Medulla oblongata (tissue), 1 donor: ENCODE measurements around the gene IDH3A.

Experiments used
- DNase-seq: peaks from one replicate; pipeline ENCODE4 v3.0.0-alpha.2; 2015; ENCODE audit errors: extremely low spot score

Gene IDH3A

DNA sequence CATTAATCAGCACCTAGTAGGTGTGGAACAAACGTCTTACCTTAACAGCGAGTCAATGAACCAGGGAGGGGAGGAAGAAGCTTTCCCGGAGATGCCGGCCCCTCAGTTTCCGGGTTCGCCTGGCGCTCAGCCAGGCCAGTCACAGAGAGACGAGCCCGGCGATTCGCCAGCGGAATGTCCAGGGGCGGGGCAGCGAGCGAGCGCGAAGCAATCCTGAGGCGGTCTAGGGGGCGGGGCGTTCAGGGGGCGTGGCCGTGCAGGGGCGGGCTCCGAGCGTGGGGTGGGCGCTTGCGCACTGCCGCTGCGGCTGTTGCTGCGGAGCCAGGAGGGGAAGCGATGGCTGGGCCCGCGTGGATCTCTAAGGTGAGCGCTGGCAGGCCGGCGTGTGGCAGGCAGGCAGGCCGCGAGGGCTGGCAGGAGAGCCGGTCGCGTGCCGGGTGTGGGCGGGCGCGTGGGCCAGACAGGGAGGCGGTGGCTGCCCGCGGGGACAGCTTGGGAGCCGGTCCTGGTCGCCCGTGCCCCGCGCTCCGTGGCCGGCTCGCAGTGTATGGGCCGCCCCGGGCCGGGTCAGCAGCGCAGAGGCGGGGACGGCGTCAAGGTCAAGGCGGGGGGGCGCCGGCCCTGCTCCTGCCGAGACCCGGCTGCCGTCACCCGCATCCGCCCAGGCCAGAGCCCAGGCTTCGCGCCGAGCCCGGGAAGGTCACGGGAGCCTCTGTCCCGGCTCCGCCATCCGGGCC lies at the start of gene IDH3A:
IDH3A (plus strand) TSS at position 295 of the 737 bp plus-strand sequence; CDS start at position 337, 42 bp downstream.
- peak; percentile 98 for DNase-seq

DNA sequence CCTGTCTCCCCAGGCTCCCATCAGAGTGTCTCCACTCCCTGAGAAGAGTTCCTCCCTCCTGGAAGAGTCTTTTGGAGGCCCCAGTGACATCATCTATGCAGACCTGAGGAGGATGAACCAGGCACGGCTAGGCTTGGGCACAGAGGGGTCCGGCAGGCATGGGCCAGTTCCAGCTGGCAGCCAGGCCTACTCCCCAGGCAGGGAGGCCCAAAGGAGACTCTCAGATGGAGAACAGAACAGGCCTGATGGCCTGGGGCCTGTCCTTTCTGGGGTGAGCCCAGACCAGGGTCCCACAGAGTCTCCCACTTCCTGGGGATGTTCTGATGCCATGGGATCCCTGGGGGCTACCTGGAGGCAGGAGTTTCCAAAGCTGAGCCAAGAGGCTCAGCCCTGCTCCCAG lies 48.3 kb upstream of the IDH3A start:
- no peak for DNase-seq

DNA sequence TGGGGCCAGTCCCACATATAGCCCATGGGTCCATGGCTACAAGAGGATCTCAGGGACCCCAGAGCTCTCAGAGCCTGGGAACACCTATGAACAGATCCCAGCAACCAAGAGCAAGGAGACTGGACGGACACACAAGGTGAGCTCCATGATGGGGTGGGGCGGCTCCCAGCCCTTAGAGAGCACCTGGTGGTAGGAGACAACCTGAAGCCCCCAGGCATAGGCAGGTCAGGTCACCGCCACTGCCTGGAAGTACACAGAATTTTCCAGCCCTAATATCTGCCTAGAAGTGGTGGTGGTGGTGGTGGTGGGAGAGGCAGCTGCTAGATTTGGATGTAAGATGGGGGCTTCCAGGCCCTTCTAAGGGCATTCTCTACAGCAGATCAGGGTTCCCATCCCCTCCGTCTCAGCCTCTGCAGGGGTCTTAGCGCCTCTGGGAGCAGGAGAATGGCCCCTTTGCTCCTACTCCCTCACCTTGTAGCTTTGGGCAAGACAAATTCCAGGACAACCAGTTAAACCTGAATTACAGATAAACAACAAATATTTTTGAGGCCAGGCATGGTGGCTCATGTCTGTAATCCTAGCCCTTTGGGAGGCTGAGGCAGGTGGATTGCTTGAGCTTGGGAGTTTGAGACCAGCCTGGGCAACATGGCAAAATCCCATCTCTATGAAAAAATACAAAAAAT lies 47.6 kb upstream of the IDH3A start:
- no peak for DNase-seq

DNA sequence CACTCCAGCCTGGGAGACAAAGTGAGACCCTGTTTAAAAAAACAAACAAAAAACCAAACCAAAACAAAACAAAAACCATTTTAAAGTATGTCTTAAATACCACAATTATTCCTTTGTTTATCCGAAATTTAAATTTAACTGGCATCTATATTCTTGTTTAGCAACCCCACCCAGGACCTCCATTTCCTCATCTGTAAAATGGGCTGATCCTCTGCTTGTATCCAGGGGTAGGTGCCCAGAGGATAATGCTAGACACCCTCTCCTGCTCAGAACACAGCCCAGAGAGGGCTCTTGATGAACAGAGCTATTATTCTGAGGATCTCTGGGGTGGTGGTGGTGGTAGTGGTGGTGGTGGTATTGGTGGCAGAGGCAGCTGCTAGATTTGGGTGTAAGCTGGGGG lies 47.0 kb upstream of the IDH3A start:
- no peak for DNase-seq

DNA sequence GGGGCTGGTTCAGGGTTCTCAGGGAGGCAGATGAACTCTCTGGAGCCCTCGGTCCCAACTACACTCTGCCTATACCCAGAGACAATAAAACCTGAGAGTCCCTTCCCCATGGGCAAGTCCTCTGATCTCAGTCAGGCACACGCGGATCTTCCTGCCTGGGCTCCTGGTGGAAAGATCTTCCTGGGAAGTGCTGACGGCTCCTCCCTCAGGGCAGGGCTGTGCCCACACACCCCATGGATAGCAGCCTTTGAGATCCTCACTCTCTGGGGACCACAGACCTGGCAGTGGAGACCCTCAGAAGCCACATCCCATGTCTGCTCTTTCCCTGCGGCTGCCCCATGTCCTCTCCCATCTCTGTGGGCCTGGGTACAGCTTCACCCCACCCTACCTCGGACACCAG lies 46.4 kb upstream of the IDH3A start:
- no peak for DNase-seq

DNA sequence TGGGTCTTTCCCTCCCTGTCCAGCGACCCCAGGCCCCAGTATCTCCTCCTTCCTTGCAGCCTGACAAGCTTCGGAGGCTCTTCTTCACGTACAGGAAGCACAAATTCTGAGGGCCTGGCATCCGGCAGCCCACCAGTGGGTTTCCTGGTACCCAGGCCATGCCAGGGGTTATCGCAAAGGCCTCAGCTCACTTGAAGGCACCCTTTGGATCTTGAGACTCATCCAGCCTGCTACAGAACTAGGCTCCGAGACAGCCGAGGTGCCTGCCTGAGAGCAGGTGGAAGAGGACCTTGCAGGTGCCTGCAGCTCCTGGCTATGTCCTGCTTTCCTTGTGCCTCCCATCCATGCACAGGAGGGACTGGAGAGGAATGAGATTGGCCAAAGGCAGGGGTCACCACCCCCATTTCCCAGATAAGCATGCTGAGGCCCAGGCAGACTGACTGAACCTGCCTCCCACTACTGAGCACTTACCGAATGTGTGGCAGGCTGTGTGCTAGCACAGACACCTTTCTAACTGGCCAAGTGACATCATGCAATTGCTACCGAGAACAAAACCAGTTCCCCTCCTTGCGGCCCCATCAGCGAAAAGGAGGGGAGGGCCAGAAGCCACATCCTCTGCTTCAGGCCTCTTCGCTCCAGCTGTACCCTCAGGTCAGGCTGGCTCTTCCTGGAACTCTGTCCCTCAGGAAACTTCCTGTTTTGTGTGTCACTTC lies 45.6 kb upstream of the IDH3A start:
- no peak for DNase-seq

DNA sequence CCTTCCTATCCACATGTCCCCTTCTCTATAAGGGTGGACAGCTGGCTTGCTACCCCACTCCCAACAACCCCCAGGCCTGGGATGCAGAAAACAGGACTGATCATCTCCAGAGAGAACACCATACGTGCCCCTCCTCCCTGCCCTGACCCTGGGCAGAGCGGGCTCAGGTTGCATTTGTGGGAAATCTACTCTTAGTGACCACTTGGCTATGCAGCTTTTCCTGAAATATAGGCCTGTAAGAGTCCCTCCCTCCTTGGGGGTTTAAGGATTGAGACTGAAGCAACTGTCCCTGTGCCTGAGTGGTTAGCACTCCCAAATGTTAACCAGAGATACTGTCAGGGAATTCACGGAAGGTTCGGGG lies 45.1 kb upstream of the IDH3A start:
- no peak for DNase-seq

DNA sequence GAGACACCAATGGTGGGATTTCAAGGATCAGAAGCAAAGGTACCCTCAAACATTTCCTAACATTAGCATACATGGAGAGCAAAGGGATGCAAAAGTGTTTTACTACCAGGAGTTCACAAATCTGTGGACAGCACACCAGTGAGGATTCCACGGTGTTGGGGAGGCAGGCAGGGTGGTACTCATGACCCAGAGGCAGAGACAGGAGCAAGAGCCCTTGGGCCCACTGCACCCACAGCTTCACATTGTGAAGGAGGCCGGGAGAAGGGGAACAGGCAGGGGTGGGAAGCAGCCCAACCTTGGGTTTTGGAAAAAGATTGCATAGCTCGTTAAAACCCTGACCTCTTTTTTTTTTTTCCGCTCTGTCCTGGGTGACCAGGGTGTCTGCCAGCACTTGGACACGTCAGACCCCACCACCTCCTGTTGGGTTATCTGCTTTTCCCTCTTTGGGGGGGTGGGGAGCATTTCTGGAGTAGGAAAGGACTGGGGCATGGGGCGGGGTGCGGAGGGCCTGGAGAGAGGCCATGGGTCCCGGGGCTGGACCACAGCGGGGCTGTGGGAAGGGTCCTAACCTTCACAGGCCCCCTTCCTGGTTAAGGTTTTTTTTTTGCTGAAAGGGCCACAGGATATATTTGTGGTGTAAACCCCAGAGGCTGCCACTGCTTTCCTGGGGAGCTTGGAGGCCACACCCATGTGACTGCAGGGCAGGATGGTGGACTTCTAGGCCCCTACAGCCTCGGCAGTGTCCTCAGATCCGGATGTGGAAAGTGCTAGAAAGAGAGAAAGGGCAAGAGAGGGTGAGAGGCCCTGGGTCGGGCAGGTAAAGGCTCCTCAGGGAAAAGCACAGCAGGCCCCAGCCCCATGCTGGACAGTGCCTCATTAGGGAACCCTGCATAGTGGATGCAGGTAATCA lies 44.3 kb upstream of the IDH3A start:
- no peak for DNase-seq

DNA sequence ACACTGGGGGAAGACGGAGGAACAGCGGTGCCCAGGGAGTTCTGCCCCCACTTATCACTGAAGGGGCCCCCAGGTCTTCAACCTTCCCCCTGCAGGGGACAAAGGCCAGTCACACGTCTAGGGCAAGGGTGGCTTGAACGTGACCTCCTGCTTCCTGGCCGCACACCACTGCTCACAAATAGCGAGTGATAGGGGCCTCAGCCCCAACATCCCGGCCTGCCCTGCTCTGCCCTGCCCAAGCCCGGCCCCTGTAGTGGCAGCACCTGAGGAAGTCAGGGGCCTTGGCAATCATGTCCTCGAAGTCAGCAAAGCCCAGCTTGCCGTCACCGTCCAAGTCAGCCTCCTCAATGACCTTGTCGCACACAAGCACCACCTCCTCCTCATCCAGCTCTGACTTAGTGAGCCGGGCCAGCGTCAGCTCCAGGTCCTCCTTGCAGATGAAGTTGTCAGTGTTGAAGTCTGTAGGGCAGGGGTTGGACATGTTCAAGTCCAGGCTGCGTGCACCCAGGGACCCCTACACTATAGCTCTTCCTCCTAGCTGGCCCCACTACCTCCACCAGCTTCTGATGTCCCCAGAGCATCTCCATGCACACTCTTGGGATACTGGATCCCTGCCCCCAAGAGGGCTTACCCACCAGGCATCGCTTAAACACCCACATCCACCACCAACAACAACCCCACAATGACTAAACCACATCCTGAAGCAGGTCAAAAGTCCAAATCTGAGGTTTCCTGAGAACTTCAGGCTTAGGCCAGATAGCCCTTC lies 43.5 kb upstream of the IDH3A start:
- no peak for DNase-seq

DNA sequence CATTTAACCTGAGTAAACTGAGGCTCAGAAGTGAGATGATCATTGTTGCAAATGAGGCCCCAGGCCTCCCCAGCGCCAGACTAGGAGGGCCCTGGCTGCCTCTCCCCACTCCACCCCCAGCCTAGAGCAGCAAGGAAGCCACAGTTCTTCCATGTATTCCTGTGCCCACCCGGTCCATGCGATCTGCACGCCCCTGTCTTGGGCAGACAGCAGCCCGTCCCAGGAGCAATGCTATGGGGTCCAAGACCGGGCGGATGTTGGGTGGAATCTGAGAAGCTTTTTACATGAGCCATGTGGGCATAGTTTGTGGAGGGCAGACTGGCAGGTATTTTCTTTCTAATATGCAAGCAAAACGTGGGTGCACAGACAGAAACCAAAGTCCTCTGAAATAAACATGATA lies 41.7 kb upstream of the IDH3A start:
- no peak for DNase-seq

DNA sequence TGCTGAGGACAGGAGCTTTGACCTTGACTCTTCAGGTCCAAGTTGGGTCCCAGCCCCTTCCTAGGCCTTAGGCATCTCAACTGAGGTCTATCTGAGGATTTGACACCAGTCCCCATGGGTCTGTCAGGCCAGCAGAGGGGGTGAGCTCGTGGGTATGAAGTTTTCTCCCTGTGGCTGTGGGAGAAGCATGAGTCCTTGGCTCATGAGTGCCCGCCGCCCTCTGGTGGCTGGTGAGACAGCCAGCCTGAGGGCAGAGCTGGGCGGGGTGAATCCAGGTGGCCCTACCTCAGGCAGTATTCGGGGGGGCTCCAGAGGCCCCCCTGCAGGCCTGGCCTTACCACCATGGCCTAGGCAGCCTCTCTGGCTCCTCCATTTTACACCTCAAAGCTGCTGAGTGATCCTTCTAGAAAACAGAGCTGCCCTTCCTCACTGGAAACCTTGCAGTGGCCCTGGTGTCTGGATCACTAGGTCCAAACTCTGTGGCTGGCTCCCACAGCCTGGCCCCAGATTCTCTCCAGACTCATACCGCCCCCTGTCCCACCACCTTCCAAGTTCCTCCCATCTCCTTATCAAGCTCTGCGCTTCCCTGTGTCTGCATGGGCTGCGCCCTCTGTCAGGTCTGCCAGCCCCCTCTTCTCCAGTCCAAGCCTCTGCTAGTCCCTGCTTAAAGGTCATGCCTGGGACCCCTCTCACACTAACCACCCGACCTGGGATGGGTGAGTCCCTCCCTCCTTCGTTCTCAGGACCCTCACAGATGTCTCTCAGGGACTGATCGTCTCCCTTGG lies 40.7 kb upstream of the IDH3A start:
- peak; percentile 91 for DNase-seq

DNA sequence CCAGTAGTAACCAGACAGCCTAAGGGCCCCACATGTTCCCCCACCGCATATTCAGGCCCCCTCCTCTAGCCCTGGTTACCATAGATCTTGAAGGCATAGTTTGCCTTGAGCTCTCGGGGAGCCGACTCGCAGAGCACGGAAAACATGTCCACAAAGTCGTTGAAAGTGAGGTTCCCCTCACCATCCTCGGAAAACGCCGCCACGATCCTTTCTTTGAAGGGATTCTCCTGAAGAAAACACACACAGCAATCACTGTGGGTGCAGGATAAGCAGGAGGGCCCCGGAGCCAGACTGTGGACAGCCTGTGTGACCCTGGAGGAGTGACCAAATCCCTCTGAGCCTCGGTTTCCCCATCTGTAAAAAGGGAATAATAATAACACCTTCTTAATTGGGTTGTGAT lies 40.0 kb upstream of the IDH3A start:
- no peak for DNase-seq

DNA sequence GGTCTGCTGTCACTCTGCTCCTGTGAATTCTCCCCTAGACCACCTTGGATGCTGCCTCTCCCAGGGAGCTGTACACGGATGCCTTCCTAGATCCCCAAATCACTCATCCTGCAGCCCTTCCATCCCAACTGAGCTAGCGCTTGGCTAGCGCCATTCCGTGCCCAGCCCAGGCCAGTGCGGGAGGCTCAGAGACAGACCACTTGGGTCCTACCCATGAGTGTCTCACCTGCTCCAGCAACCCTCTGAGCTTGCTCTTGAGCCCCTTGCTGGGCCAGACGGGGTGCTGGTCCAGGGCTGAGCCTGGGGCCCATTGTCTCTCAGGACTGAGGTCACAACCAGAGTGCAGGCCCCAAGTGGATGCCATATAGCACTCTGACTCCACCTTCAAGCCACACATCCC lies 39.1 kb upstream of the IDH3A start:
- DNase-seq: no peak

DNA sequence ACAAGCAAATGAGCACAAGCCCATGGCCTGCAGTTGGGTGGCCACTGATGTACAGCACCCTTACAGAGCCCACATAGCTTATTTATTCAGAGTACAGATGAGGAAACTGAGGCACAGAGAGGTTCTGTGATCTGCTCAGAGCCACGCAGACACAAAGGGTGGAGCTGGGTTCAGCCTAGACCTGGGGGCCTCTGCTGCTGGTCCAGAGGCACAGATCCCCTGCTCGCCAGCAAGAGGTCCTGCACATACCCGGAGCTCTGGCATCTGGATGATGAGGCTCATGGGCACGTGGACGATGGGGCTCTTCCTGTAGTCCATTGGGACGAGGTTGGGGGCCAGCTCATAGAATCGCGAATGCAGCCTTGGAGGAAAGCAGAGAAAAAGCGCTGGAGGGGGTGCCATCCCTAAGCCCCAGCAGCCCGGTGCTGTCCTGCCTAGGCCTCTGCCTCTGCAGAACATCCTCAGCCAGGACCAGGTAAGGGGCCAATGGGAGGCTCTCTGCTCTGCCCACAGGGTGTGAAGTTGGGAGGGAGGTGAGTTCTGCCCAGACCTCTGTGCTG lies 38.2 kb upstream of the IDH3A start:
- no peak for DNase-seq

DNA sequence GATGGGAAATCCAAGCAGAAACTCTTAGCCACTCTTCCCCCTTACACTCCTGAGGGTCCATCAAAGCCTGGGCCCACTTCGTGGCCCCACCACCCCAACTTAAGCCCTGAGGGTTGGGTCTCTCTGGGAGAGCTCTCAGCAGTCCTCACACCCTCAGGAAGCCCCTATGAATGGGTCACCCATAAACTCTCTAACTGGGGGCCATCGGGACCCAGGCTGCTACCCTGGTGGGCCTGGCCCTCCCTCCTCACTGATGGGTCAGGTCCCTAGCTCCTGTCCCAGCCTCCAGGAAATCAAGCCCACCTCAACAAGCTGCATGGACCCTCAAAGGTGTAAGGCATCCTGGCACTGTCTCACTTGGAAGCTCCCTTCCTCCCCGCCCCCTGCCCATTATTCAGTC lies 37.4 kb upstream of the IDH3A start:
- no peak for DNase-seq

DNA sequence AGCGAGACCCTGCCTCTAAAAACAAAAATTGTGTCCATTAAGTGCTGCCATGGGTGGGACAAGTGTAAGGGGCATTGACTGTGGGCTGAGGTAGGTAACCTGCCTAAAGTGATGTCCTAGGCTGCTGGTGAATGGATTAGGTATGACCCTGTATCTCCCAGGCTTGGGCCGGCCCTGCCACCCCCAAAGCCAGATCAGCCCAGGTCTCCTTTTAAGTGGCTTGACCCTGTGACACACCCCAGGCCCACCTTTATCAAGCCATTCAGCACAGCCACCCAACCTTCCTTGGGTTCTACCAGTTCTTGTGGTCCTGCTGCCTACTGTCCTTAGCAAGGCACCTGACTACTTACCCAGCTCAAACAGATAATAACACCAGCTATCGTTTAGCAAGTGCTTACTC lies 36.6 kb upstream of the IDH3A start:
- DNase-seq: no peak

DNA sequence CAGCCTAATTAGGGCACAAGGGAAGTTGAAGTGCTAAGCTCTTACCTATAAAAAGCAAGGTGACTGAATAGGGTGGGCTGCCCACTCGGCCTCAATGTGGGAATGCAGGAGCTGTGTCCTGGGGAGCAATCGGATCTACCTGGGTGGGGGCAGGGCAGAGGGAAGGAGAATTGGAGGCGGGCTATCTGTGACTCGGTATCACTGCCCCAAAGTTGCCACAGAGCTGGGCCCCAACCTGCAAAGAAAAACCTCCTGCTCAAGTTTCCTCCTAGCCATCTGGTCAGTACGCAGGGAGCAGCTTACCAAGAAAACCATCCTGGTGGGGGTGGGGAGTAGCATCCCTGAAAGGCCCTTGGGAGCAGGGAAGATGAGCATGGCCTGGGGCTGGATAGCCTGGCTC lies 28.6 kb upstream of the IDH3A start:
- no peak for DNase-seq

DNA sequence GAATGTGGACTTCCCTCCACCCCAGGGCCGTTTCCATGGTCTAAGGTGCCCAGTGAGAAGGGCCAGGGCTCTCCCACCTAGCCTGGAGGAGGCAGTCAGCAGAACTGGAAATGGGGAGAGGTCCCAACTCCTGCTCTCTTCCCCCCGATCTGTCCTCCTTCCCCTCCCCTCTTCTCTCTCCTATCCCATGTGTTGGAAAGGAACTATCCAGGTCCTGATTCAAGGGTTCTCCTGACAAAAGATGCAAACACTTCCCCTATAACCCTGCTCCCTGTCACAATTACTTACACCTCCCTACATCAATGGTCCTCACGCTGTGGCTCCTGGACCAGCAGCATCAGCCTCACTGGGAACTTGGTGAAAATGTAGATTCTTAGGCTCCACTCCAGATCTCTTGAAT lies 23.9 kb upstream of the IDH3A start:
- DNase-seq: no peak

DNA sequence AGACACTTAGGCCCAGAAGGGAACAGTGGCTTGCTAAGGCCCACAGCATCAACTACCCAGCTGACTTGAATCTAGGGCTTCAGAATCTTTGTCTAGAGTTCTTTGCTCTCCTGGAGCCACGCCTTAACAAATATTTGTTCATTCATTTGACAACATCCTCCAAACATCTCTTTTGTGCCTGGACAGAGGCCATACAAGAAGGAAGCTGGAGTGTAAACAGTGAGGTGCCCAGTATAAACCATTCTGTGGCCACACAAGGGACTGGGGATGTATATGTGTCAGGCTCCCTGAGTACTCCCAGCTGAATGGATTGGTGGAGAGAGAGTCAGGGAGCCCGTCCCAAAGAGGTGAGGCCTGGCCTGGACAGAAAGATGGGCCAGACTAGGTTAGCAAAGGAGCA lies 21.3 kb upstream of the IDH3A start:
- no peak for DNase-seq

DNA sequence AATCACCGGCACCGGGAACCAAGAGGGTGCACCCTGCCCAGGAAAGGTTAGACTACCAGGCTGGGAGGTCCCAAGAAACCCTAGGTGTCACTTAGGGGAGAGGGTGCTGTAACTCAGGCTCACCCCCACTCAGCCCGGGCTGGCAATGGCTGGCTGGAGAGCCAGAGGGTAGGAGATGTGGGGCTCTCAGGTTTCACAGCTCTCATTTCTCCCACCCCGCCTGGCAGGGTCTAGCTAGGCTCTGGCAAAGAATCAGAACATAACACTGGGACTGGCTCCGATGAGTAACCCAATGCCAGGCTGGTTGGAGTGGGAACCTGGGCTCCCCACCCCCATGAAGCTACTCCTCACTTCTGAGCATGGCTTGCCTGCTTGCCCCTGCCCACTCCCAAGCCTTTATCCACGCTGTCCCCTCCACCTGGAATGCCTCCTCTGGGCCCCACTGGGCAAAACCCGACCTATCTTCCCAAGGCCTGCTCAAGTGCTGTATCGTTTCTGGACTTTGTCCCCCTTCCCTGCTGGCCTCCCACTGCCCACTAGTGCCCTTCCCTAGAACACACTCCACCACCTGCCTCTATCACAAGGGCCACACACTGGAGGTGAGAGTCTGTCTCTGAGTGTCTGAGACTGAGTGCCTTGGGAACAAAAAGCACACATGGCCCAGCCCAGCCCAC lies 19.9 kb upstream of the IDH3A start:
- DNase-seq: no peak
